CD8-positive, alpha-beta memory T cell (primary cell): ENCODE results near the gene B4GALT6. TPM values are rescaled to one million over a fixed set of nuclear protein-coding genes. Genes with fewer than 3 reads are reported as not detected.

ENCODE experiments used
- CTCF ChIA-PET: fragments of 350-600 bp; sonication (Branson Sonifier 250); formaldehyde crosslinking; loops from one replicate; lab custom pipeline; 2021; ENCODE audit warnings: antibody characterized with exemption; lab: Charles Lee
- POLR2A ChIA-PET: fragments of 350-600 bp; sonication (Branson Sonifier 250); formaldehyde crosslinking; loops from one replicate; lab custom pipeline; 2021; ENCODE audit warnings: antibody characterized with exemption; lab: Charles Lee
- DNase-seq, 5 donors: peaks; one replicate each; pipeline versions ENCODE4 v3.0.0 to v3.0.0-alpha.2; 2020 to 2022; ENCODE audit warnings: mixed read lengths in 1 of 5
- H3K27ac ChIP-seq: one replicate; pipeline ENCODE4 v1.7.0; 2013; ENCODE audit warnings: low read depth, mild to moderate bottlenecking, low read length, moderate library complexity
- H3K27me3 ChIP-seq: 2 replicates; pipeline ENCODE4 v1.7.0; 2013; ENCODE audit warnings: low read length, mild to moderate bottlenecking; ENCODE audit not compliant: insufficient read depth, poor library complexity, severe bottlenecking
- H3K36me3 ChIP-seq: 2 replicates; pipeline ENCODE4 v1.7.0; 2013; ENCODE audit warnings: mild to moderate bottlenecking, low read length, moderate library complexity; ENCODE audit not compliant: insufficient read depth
- H3K4me1 ChIP-seq: 2 replicates; pipeline ENCODE4 v1.7.0; 2013; ENCODE audit warnings: mild to moderate bottlenecking, low read length, moderate library complexity; ENCODE audit not compliant: insufficient read depth
- H3K4me3 ChIP-seq: 2 replicates; pipeline ENCODE4 v1.7.0; 2013; ENCODE audit warnings: mild to moderate bottlenecking, low read length
- H3K9me3 ChIP-seq: 2 replicates; pipeline ENCODE4 v1.7.0; 2013; ENCODE audit warnings: mild to moderate bottlenecking, low read length
- H3K27ac Mint-ChIP-seq, 8 donors: one replicate each; pipeline ENCODE4 v1.8.0; 2020 to 2021; ENCODE audit warnings: mixed read lengths in 8 of 8, mild to moderate bottlenecking in 6 of 8, inconsistent platforms in 3 of 8, moderate library complexity in 3 of 8
- H3K27me3 Mint-ChIP-seq, 2 donors: one replicate each; pipeline ENCODE4 v1.8.0; 2020 to 2021; ENCODE audit warnings: mixed read lengths in 2 of 2, mild to moderate bottlenecking in 1 of 2, moderate library complexity in 1 of 2
- H3K36me3 Mint-ChIP-seq, 3 donors: one replicate each; pipeline ENCODE4 v1.8.0; 2020 to 2021; ENCODE audit warnings: mixed read lengths in 3 of 3, inconsistent platforms in 1 of 3, mild to moderate bottlenecking in 1 of 3
- H3K4me1 Mint-ChIP-seq, 3 donors: one replicate each; pipeline ENCODE4 v1.8.0; 2020 to 2021; ENCODE audit warnings: mixed read lengths in 3 of 3, inconsistent platforms in 1 of 3, mild to moderate bottlenecking in 1 of 3
- H3K4me3 Mint-ChIP-seq, 7 donors: one replicate each; pipeline ENCODE4 v1.8.0; 2020 to 2021; ENCODE audit warnings: mixed read lengths in 7 of 7, mild to moderate bottlenecking in 6 of 7, moderate library complexity in 4 of 7, inconsistent platforms in 2 of 7
- H3K9me3 Mint-ChIP-seq, 5 donors: one replicate each; pipeline ENCODE4 v1.8.0; 2020 to 2022; ENCODE audit warnings: mixed read lengths in 5 of 5, mild to moderate bottlenecking in 3 of 5, moderate library complexity in 2 of 5, inconsistent platforms in 1 of 5
- polyA plus RNA-seq: library from polyadenylated mRNA; unstranded; fragments of 300-500 nt; fragmentation: Illumina TruSeq; gene quantifications from one replicate; pipeline ENCODE4 v1.2.3, GENCODE V29; 2021
- total RNA-seq, 2 experiments: library from RNA; stranded (reverse); gene quantifications; one replicate each; pipeline ENCODE4 v1.2.3, GENCODE V29; 2021

Gene B4GALT6
- total and polyA plus RNA-seq, 3 experiments from 2014 or later: 0.18 to 5.1 (median 3.4) TPM

- Mint-ChIP-seq H3K4me3 (peak overlapping the region in 4 of 7 donors; percentile 81 to 83 (median 82)), H3K9me3 (peaks cover 0 to 5% (median 0%) of the 10 kb centered on the region in 5 donors), H3K4me1 (peaks cover 13 to 20% (median 19%) of the 10 kb centered on the region in 3 donors), H3K27me3 (peaks cover 26 to 58% of the 10 kb centered on the region in 2 donors), H3K27ac (peak overlapping the region in 1 of 8 donors; percentile 51), H3K36me3 (no peaks in the 10 kb centered on the region)
- H3K9me3 ChIP-seq: no peaks in the 10 kb centered on the region
- POLR2A ChIA-PET: no interaction called here
- no peak for DNase-seq
- H3K27me3 ChIP-seq: peaks cover 12% of the 10 kb centered on the region
- no peaks in the 10 kb centered on the region for H3K36me3 ChIP-seq
- H3K27ac ChIP-seq: no peak overlapping the region
- H3K4me1 ChIP-seq: no peaks in the 10 kb centered on the region
- CTCF ChIA-PET: no interaction called here
- no peak overlapping the region for H3K4me3 ChIP-seq
Measured at GRCh38 chr18:31686572-31686971, 2.2 kb upstream of the B4GALT6 start.

- H3K27me3 Mint-ChIP-seq: peaks cover 23 to 62% of the 10 kb centered on the region in 2 donors
Measured at GRCh38 chr18:31685097-31686082, 1.0 kb upstream of the B4GALT6 start.

GRCh38 chr18:31683968-31684278 is 458 bp downstream of the B4GALT6 start:
- H3K4me1 ChIP-seq: no peaks in the 10 kb centered on the region
- Mint-ChIP-seq H3K27ac (peak overlapping the region in 5 of 8 donors; percentile 16 to 80 (median 55)), H3K36me3 (no peaks in the 10 kb centered on the region), H3K27me3 (peaks cover 18 to 71% of the 10 kb centered on the region in 2 donors), H3K9me3 (peaks cover 0 to 5% (median 0%) of the 10 kb centered on the region in 5 donors), H3K4me1 (peaks cover 13 to 20% (median 19%) of the 10 kb centered on the region in 3 donors), H3K4me3 (peak overlapping the region; percentile 73 to 92 (median 87))
- ChIA-PET POLR2A (no interaction called here), CTCF (no interaction called here)
- DNase-seq: no peak
- H3K4me3 ChIP-seq: no peak overlapping the region
- H3K27me3 ChIP-seq: peaks cover 12% of the 10 kb centered on the region
- H3K27ac ChIP-seq: no peak overlapping the region
- H3K9me3 ChIP-seq: no peaks in the 10 kb centered on the region
- H3K36me3 ChIP-seq: no peaks in the 10 kb centered on the region

More at GRCh38 chr18:31685097-31686082, 1.0 kb upstream of the B4GALT6 start:
- CTCF ChIA-PET: no interaction called here
- Histone ChIP-seq H3K9me3 (no peaks in the 10 kb centered on the region), H3K4me3 (peak overlapping the region; percentile 57), H3K27me3 (peaks cover 12% of the 10 kb centered on the region), H3K27ac (no peak overlapping the region), H3K36me3 (no peaks in the 10 kb centered on the region), H3K4me1 (no peaks in the 10 kb centered on the region)
- no peaks in the 10 kb centered on the region for H3K36me3 Mint-ChIP-seq
- peak overlapping the region; percentile 81 to 91 (median 82) for H3K4me3 Mint-ChIP-seq
- DNase-seq: peak; percentile 8 to 57 (median 17)
- H3K4me1 Mint-ChIP-seq: peaks cover 13 to 20% (median 19%) of the 10 kb centered on the region in 3 donors
- peaks cover 0 to 5% (median 0%) of the 10 kb centered on the region in 5 donors for H3K9me3 Mint-ChIP-seq
- H3K27ac Mint-ChIP-seq: peak overlapping the region in 4 of 8 donors; percentile 29 to 89 (median 54)
- POLR2A ChIA-PET: no interaction called here

GRCh38 chr18:31683106-31683505 is 1.3 kb downstream of the B4GALT6 start:
- DNase-seq: no peak
- H3K4me3 ChIP-seq: no peak overlapping the region
- peaks cover 12% of the 10 kb centered on the region for H3K27me3 ChIP-seq
- Mint-ChIP-seq H3K27me3 (peaks cover 18 to 73% of the 10 kb centered on the region in 2 donors), H3K4me1 (peaks cover 13 to 20% (median 19%) of the 10 kb centered on the region in 3 donors), H3K4me3 (peak overlapping the region in 6 of 7 donors; percentile 23 to 92 (median 79)), H3K9me3 (peaks cover 0 to 5% (median 0%) of the 10 kb centered on the region in 5 donors), H3K27ac (peak overlapping the region in 1 of 8 donors; percentile 16), H3K36me3 (no peaks in the 10 kb centered on the region)
- CTCF ChIA-PET: no interaction called here
- H3K4me1 ChIP-seq: no peaks in the 10 kb centered on the region
- POLR2A ChIA-PET: no interaction called here
- no peaks in the 10 kb centered on the region for H3K9me3 ChIP-seq
- H3K36me3 ChIP-seq: no peaks in the 10 kb centered on the region
- H3K27ac ChIP-seq: no peak overlapping the region

- Histone ChIP-seq H3K27me3 (peaks cover 3% of the 10 kb centered on the region), H3K4me3 (no peak overlapping the region), H3K27ac (no peak overlapping the region), H3K4me1 (no peaks in the 10 kb centered on the region), H3K36me3 (no peaks in the 10 kb centered on the region), H3K9me3 (no peaks in the 10 kb centered on the region)
- Mint-ChIP-seq H3K9me3 (peaks cover 0 to 5% (median 0%) of the 10 kb centered on the region in 5 donors), H3K27me3 (peaks cover 14 to 64% of the 10 kb centered on the region in 2 donors), H3K36me3 (no peaks in the 10 kb centered on the region), H3K4me1 (peaks cover 12 to 18% (median 15%) of the 10 kb centered on the region in 3 donors), H3K4me3 (peak overlapping the region in 1 of 7 donors; percentile 2), H3K27ac (peak overlapping the region in 1 of 8 donors; percentile 0)
- DNase-seq: no peak
- ChIA-PET POLR2A (no interaction called here), CTCF (no interaction called here)
Measured at GRCh38 chr18:31680831-31681568, 3.4 kb downstream of the B4GALT6 start.

GRCh38 chr18:31680433-31680811 is 4.0 kb downstream of the B4GALT6 start:
- Mint-ChIP-seq H3K36me3 (no peaks in the 10 kb centered on the region), H3K27me3 (peaks cover 12 to 62% of the 10 kb centered on the region in 2 donors), H3K4me1 (peaks cover 8 to 13% (median 10%) of the 10 kb centered on the region in 3 donors), H3K4me3 (no peak overlapping the region), H3K27ac (peak overlapping the region in 1 of 8 donors; percentile 0), H3K9me3 (peaks cover 0 to 5% (median 0%) of the 10 kb centered on the region in 5 donors)
- Histone ChIP-seq H3K27me3 (no peaks in the 10 kb centered on the region), H3K4me1 (no peaks in the 10 kb centered on the region), H3K9me3 (no peaks in the 10 kb centered on the region), H3K36me3 (no peaks in the 10 kb centered on the region), H3K27ac (no peak overlapping the region), H3K4me3 (no peak overlapping the region)
- DNase-seq: no peak
- POLR2A ChIA-PET: no interaction called here
- CTCF ChIA-PET: no interaction called here

- DNase-seq: no peak
- CTCF ChIA-PET: no interaction called here
- Histone ChIP-seq H3K36me3 (no peaks in the 10 kb centered on the region), H3K27me3 (no peaks in the 10 kb centered on the region), H3K9me3 (no peaks in the 10 kb centered on the region), H3K4me3 (no peak overlapping the region), H3K4me1 (no peaks in the 10 kb centered on the region), H3K27ac (no peak overlapping the region)
- POLR2A ChIA-PET: no interaction called here
- Mint-ChIP-seq H3K4me3 (no peak overlapping the region), H3K36me3 (no peaks in the 10 kb centered on the region), H3K4me1 (peaks cover 8 to 13% (median 10%) of the 10 kb centered on the region in 3 donors), H3K27me3 (peaks cover 12 to 63% of the 10 kb centered on the region in 2 donors), H3K27ac (no peak overlapping the region), H3K9me3 (peaks cover 0 to 5% (median 0%) of the 10 kb centered on the region in 5 donors)
Measured at GRCh38 chr18:31679791-31680432, 4.5 kb downstream of the B4GALT6 start.
